ENCODE data around the gene HSPD1. TPM values are rescaled to one million over a fixed set of nuclear protein-coding genes. Genes with fewer than 3 reads are reported as not detected.
A peak's percentile ranks its signal among the peaks of the same experiment; 100 is the strongest.

The HSPD1 gene
- total and polyA plus RNA-seq, 2 of the 13 experiments (the other 11 are each of a cell fraction or from before 2014, with no cell fraction given): 685 to 2,610 TPM

DNA sequence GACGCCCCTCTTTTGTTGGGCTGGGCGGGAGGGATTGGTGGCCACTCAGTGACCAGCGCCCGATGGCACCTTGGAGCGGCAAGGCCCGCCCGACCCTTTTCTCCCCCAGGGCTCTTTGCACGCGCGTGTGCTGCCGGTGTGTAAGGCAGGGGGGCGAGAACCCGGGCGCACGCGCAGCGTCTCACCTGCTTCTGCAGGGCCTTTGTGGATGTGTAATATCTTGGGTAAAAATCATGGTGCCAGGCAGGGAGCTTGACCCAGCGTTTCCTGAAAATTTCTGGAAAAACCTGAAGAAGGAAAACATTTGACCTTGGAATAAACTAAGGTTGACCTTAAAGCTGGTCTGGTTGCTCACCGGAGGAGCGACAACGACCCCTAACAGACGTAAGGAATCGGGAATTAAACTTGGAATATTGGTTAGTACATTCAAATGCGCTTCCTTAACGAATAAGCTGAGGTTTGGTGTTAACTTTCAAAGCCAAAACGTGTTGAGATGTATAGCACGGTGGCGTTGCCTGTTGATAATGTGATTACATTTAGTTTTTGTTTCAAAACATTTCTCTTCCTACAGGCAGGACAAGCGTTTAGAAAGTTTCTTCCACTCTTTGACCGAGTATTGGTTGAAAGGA, 977 bp upstream of the HSPD1 start:
- 1% methylated on average over 30 of the region's 30 CpGs for WGBS (ENCODE audit: low lambda C conversion rate)
- H3K4me3 ChIP-seq (replicated peaks in 1 of 3; ENCODE audit: insufficient read depth in 1 of 3, low read depth in 2 of 3, low read length in 3 of 3): peak overlapping the region; percentile 68 to 99 (median 87)
- CTCF ChIA-PET (ENCODE audit: low intra/inter-chr PET ratio, low total read pairs): no interaction called here
- intact Hi-C loops (cut with micrococcal nuclease; ENCODE audit: unreplicated experiment) (loop anchor here (1.0 to 5.0 kb wide), 5 partner anchors 15 to 112 kb away; no protein-coding TSS in a partner anchor), in situ Hi-C loops (cut with HindIII; ENCODE audit: extremely low pct_ligation_motif_present, low pct_unique_long_range_greater_than_20kb) (no loop called here)
- DNase-seq (ENCODE audit: low spot score) (no peak), FAIRE-seq (no peak), ATAC-seq (no peak)
- BruUV-seq (replicated peaks): TSS peak; percentile 74
- H3K36me3 ChIP-seq (replicated peaks in 1 of 2; ENCODE audit: control insufficient read depth in 1 of 2, insufficient read depth in 2 of 2, low read length in 2 of 2): peaks cover 14 to 52% of the 10 kb centered on the region in 2 experiments
- H3K79me2 ChIP-seq (ENCODE audit: insufficient read depth, low read length): peaks cover 86% of the 10 kb centered on the region
- H3K4me2 ChIP-seq (ENCODE audit: low read depth, low read length): peak overlapping the region; percentile 73
- H3K4me1 ChIP-seq (ENCODE audit: insufficient read depth, low read length): peaks cover 52% of the 10 kb centered on the region
- peaks cover 51% of the 10 kb centered on the region for H4K20me1 ChIP-seq (ENCODE audit: insufficient read depth, low read length)
- H3K9me3 ChIP-seq (ENCODE audit: low read length): no peaks in the 10 kb centered on the region
- H3K9ac ChIP-seq (ENCODE audit: insufficient read depth, low read depth, low read length): peak overlapping the region; percentile 99
- H3K27me3 ChIP-seq (ENCODE audit: control insufficient read depth in 1 of 2, insufficient read depth in 2 of 2, low read length in 2 of 2): no peaks in the 10 kb centered on the region; a peak in 1 of 5 replicates
- peak overlapping the region; percentile 96 for H3K27ac ChIP-seq (ENCODE audit: extremely low read length, insufficient read depth, low read length)
- H2AFZ ChIP-seq (ENCODE audit: low read length): no peak overlapping the region
- POLR2A ChIA-PET: interaction anchor here (0.6 to 5.8 kb wide), 28 partner anchors 9 to 212 kb away, joined by 3 to 264 read pairs (median 7); partner anchors contain the start of genes COQ10B, MARS2, MOB4 and SF3B1
- no peak for TF ChIP-seq ZNF121 (CRISPR knock-in tag; IDR thresholded peaks at IDR 0.05)
- TF ChIP-seq, protein P1, sequence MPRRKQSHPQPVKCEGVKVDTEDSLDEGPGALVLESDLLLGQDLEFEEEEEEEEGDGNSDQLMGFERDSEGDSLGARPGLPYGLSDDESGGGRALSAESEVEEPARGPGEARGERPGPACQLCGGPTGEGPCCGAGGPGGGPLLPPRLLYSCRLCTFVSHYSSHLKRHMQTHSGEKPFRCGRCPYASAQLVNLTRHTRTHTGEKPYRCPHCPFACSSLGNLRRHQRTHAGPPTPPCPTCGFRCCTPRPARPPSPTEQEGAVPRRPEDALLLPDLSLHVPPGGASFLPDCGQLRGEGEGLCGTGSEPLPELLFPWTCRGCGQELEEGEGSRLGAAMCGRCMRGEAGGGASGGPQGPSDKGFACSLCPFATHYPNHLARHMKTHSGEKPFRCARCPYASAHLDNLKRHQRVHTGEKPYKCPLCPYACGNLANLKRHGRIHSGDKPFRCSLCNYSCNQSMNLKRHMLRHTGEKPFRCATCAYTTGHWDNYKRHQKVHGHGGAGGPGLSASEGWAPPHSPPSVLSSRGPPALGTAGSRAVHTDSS (CRISPR knock-in tag; conservative IDR thresholded peaks at IDR 0.05): 0 out of 2 replicates have a peak, but pooled peaks have one; percentile 55
- TF ChIP-seq NR0B2 (CRISPR knock-in tag; IDR thresholded peaks at IDR 0.05): no peak
- no peak; the same call in 1 of the 2 replicates for TF ChIP-seq NAIF1 (CRISPR knock-in tag; IDR thresholded peaks at IDR 0.05; ENCODE audit: borderline replicate concordance)
- TF ChIP-seq IKZF4 (CRISPR knock-in tag; IDR thresholded peaks at IDR 0.05; ENCODE audit: borderline replicate concordance, low read depth, not compliant biosample characterization): no peak
- no peak for TF ChIP-seq ZNF792 (CRISPR knock-in tag; IDR thresholded peaks at IDR 0.05)
- no peak for TF ChIP-seq ZBTB44 (CRISPR knock-in tag; IDR thresholded peaks at IDR 0.05)
- TF ChIP-seq, protein P2, sequence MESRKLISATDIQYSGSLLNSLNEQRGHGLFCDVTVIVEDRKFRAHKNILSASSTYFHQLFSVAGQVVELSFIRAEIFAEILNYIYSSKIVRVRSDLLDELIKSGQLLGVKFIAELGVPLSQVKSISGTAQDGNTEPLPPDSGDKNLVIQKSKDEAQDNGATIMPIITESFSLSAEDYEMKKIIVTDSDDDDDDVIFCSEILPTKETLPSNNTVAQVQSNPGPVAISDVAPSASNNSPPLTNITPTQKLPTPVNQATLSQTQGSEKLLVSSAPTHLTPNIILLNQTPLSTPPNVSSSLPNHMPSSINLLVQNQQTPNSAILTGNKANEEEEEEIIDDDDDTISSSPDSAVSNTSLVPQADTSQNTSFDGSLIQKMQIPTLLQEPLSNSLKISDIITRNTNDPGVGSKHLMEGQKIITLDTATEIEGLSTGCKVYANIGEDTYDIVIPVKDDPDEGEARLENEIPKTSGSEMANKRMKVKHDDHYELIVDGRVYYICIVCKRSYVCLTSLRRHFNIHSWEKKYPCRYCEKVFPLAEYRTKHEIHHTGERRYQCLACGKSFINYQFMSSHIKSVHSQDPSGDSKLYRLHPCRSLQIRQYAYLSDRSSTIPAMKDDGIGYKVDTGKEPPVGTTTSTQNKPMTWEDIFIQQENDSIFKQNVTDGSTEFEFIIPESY (CRISPR knock-in tag; IDR thresholded peaks at IDR 0.05): no peak
- no peak for TF ChIP-seq CENPX (CRISPR knock-in tag; IDR thresholded peaks at IDR 0.05)
- no peak for TF ChIP-seq JUNB (CRISPR knock-in tag; IDR thresholded peaks at IDR 0.05; ENCODE audit: borderline replicate concordance)
- TF ChIP-seq ZNF703 (CRISPR knock-in tag; IDR thresholded peaks at IDR 0.05; ENCODE audit: borderline replicate concordance): no peak
- TF ChIP-seq KMT2A (CRISPR knock-in tag; IDR thresholded peaks at IDR 0.05): no peak
- TF ChIP-seq ZNF274 (CRISPR knock-in tag; IDR thresholded peaks at IDR 0.05): 0 out of 2 replicates have a peak, but pooled peaks have one; percentile 17
- no peak for TF ChIP-seq TCF12 (IDR thresholded peaks at IDR 0.05)
- TF ChIP-seq TCF12 (CRISPR knock-in tag; IDR thresholded peaks at IDR 0.05): no peak
- no peak for TF ChIP-seq ZNF781 (CRISPR knock-in tag; IDR thresholded peaks at IDR 0.05; ENCODE audit: borderline replicate concordance, not compliant biosample characterization)
- no peak for TF ChIP-seq FOXO1 (CRISPR knock-in tag; IDR thresholded peaks at IDR 0.05)
- TF ChIP-seq PPARG (CRISPR knock-in tag; conservative IDR thresholded peaks at IDR 0.05): no peak
